Hematopoietic multipotent progenitor cell treated with erythropoietin and hydrocortisone succinate and interleukin-3 and kit ligand, for 6 days (in vitro differentiated cells): ENCODE measurements around the gene ZMPSTE24.

ENCODE experiments used
- DNase-seq: peaks from one replicate; pipeline ENCODE4 v3.0.0-alpha.2; 2015

ZMPSTE24 gene

DNA sequence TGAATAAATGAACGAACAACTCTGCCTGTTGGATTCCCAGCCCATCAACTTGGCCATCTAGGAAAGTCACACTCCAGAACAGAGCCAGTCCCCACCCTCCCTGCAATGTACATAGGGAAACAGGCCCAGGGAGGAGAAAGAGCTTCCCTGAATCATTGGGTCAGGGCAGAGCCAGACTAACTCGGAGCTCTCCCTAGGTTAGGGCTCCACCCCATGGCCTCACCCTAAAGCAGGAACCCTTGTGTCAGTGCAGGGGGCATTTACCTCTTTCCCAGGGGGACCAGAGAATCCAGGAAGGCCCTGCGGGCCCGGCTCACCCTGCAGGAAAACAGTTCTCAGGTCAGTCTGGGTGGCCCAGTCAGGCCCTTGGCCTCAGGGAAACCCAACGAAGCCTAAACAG lies 47.4 kb downstream of the ZMPSTE24 start:
- DNase-seq = peak; percentile 29

- DNase-seq = no peak
Observed at GRCh38 chr1:40305871-40306270, 47.8 kb downstream of the ZMPSTE24 start.

DNA sequence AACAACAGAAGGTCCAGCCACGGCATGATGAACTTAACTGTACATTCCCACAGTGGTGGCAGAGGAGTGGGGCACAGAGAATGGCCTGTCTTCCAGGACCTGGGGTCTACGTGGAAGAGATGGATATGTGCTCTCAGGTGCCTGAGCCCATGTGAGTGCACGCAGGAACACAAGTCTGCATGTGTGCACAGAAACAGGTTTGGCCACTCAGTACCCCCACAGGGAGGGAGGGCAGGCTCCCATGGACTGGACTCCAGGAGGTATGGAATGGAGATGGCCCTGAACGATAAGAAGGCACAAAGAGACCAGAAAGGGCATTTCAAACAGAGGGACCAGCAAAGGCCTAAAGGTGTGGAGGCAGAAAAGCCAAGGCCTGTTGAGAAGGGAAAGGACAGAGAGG lies 48.3 kb downstream of the ZMPSTE24 start:
- no peak for DNase-seq

DNA sequence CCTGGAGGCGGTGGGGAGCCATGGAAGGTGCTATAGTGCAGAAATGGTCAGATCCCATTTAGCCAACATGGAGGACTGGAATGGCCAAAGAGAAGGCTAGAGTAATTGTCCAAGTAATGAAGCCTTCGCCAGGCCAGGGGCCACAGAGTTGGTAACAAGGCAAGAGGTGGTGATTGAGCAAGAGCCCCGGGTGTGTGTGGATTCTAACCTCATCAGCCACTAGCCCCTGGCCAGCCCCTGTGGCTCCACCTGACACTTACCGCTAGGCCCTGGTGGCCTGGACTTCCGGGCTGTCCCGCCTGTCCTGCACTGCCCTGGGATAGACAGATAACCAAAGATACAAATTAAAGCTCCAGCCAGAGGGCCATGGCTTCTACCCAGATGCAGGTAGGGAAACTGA lies 49.1 kb downstream of the ZMPSTE24 start:
- DNase-seq = no peak

DNA sequence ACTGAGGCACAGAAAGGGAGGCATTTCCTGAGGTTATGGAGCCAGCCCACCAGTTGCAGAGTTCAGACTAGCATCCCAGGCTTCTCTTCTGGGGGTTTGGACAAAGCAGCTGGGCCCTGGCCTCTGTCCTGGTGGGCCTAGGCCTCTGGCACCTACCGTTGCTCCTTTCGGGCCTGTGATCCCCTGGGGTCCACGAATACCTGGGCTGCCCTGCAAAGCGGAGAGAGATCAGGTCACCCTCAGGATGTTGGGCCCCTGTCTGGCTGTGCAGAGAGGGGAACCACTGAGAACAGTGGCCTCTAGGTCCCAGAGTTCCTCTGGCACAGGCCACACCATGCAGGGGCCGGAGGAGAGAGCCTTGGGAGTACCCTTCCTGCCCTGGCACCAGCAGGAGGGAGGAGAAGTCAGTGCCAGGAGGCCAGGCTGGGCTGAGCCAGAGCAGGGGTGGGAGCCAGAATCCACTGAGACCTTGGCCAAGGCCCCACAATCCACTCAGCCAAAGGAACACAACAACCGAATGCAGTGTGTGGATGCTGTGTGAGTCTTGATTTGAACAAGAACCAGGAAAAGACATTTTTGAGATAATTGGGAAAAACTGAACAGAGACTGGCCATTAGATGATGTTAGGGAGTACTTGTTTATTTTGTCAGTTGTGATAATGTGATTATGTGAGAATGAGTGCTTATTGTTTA lies 50.1 kb downstream of the ZMPSTE24 start:
- no peak for DNase-seq

GRCh38 chr1:40309374-40310128 lies 51.5 kb downstream of the ZMPSTE24 start:
- no peak for DNase-seq

DNA sequence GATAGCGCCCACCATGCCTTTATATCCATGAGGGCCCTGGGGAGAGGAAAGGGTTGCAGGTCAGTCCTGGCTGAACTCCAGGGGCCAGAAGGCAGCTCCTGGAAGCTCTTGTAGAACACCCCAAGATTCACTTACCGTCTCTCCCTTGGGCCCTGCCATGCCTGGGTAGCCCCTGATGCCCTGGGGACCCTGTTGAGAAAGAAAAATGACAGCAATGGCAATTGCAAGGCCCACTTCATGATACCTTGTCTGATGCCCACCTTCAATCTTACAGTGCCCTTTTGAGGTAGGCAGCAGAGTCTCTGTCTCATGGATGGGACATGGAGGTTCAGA lies 52.1 kb downstream of the ZMPSTE24 start:
- no peak for DNase-seq

DNA sequence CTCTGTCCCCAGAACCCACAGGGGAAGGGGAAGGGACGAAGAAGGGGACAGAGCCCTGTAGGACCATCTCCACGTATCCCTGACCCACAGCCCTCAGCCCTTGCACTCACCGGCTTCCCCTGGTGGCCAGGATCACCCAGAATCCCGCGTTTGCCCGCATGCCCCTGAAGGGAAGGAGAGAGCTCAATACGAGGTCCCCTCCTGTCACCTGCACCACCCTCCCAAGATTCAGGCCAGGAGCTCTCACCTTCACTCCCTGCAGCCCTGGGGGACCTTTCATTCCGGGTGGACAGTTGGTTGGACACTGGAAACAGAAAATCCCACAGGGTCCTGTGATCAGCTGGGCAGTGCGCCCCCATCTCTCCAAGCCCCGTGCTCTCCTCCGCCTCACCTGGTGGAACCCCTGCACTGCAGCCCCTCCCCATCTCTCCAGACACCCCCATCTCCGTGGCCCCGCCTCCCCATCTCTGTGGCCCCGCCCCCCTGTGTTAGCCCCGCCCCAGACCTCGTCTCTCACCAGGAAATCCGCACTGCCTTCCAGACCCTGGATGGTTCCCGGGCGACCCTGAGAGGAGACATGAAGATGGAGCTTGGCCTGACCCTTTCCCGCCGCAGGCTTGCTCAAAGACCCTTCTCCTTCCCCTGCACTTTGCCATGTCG lies 53.1 kb downstream of the ZMPSTE24 start:
- no peak for DNase-seq

DNA sequence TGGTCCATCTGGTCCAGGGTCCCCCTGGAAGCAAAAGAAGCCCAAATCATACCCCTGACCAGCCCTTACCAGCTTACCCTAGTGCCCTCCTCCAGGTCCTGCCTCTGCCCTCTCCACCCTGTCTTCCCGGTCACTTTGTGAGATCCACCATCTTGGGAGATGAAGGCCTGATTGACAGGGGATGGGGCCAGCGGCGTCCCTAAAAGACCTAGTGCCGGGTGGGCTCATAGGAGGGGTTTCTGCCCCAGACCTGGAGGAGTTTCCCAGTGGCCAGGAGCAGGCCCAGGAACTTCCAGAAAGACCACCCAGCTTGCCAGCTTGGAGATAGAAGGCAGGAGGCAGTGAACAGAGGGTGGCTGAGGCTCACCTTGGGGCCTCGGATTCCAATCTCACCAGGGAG lies 53.7 kb downstream of the ZMPSTE24 start:
- no peak for DNase-seq

GRCh38 chr1:40312238-40313205 lies 54.5 kb downstream of the ZMPSTE24 start:
- peak; percentile 63 for DNase-seq

GRCh38 chr1:40313329-40313957 lies 55.4 kb downstream of the ZMPSTE24 start:
- DNase-seq = no peak

- no peak for DNase-seq
Observed at GRCh38 chr1:40313958-40314720, 56.1 kb downstream of the ZMPSTE24 start.

DNA sequence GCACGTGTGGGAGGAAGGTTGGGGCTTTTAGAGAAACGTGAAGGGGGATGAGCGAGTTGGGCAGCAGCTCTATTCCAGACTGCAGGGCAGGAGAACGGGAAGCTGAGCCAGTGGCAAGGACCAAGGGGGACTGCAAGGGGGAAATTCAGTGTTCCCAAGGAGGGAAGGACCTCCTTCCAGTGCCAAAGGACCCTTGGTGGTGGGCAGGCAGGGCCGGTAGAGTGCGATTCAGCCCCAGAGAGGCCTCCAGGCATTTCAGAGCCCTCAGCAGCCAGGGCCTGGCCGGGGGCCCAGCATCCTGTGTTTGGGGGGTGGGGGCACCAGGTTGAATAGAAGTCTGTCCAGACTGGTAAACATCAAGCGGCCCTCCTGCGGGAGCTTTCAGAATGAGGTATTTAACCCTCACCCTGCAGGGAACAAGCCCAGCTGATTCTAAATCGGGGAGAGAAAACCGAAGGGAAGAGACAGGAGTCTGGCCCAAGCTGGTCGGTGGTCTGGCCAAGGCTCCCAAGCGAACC lies 56.7 kb downstream of the ZMPSTE24 start:
- no peak for DNase-seq

GRCh38 chr1:40315239-40315794 lies 57.3 kb downstream of the ZMPSTE24 start:
- peak; percentile 92 for DNase-seq

GRCh38 chr1:40315795-40316594 lies 58.0 kb downstream of the ZMPSTE24 start:
- peak; percentile 34 for DNase-seq

DNA sequence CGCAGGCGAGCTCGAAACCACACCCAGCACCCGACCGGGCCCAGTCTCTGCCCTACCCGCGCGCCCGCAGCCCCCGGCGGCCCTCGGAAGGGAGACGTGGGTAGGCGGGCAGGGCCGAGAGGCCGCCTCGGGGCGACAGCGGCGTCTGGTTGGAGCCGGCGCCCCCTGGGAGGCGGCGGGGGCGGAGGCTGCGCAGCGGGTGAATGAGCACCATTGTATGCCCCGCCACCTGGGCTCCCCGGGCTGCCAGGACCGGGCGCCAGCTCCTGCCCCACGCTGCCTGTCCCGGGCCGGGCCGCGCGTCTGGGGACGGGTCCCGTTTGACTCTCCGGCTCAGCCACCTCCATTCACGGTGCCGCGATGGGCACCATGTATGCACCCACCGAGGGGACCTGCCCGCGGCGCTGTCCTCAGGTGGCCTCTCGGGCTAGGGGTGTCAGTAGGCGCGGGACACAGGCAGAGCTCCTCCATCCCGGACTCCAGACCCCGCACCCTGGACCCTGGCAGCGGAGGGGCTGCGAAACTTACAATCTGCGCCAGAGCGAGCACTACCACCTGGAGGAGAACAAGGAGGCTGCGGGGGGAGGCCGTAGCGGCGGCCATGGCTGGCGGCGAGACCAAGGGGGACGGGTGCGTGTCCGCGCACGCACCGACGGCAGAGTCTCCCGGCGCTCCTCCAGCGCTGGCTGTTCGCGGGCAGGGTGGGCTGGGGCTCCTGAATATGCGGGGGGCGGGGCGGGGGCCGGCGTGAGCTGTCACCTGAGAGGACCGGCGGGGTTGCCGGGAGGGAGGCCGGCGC lies 58.8 kb downstream of the ZMPSTE24 start, which contains the start of gene COL9A2:
Gene COL9A2, minus strand, starts transcription at position 692 of the 799 bp plus-strand sequence. Its CDS starts 89 bp downstream, at position 603.
- peak; percentile 38 for DNase-seq

- DNase-seq = no peak
Observed at GRCh38 chr1:40317394-40318074, 59.5 kb downstream of the ZMPSTE24 start.

DNA sequence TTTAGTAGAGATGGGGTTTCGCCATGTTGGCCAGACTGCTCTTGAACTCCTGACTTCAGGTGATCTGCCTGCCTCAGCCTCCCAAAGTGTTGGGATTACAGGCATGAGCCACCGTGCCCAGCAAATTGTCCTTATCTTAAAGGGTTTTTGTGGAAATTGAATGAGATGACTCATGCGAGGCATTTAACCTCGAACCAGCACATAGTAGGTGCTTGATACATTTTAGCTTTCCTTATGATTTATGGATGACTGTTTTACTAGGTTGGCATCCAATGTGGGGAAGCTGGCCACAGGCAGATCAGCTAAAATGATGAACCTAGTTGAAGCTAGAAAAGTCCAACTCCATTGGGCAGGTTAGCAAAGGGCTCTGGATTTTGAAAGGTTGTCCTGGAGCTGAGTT lies 60.4 kb downstream of the ZMPSTE24 start:
- DNase-seq = no peak
